SU-DHL-6 (cell line): ENCODE measurements around the gene ASB2.

Experiments used
- H2AFZ ChIP-seq: fragments of 200-600 bp; sonication (generic); 2 replicates; pipeline ENCODE4 v1.6.1; 2014; ENCODE audit warnings: low read depth, mild to moderate bottlenecking, moderate library complexity, mixed read lengths, antibody characterized with exemption, low read length; ENCODE audit not compliant: severe bottlenecking
- H3F3A ChIP-seq: fragments of 200-600 bp; shearing (Covaris generic); 2 replicates; pipeline ENCODE4 v1.6.0; 2016; ENCODE audit warnings: antibody characterized with exemption, mild to moderate bottlenecking; ENCODE audit not compliant: insufficient read depth
- H3K27ac ChIP-seq: fragments of 200-600 bp; sonication (generic); 2 replicates; pipeline ENCODE4 v1.5.1; 2016; ENCODE audit warnings: low read depth, mild to moderate bottlenecking, low read length, moderate library complexity, mixed read lengths
- H3K27me3 ChIP-seq: fragments of 200-600 bp; sonication (generic), shearing (Covaris generic); 2 replicates; pipeline ENCODE4 v1.6.0; 2014; ENCODE audit warnings: mild to moderate bottlenecking, low read length
- H3K36me3 ChIP-seq: fragments of 200-600 bp; sonication (generic); 2 replicates; pipeline ENCODE4 v1.6.1; 2014; ENCODE audit warnings: mild to moderate bottlenecking, low read length, mixed read lengths
- H3K4me2 ChIP-seq: fragments of 300-600, 200-600 bp; shearing (Covaris generic), sonication (generic); 2 replicates; pipeline ENCODE4 v1.6.0; 2014; ENCODE audit warnings: low read length, low read depth, mild to moderate bottlenecking; ENCODE audit not compliant: poor library complexity, severe bottlenecking
- H3K4me3 ChIP-seq: fragments of 200-600 bp; sonication (generic); 2 replicates; pipeline ENCODE4 v1.5.1; 2014; ENCODE audit warnings: antibody characterized with exemption, low read length, mild to moderate bottlenecking, mixed read lengths; ENCODE audit not compliant: insufficient read depth, poor library complexity, severe bottlenecking
- H3K79me2 ChIP-seq: fragments of 200-600 bp; sonication (generic); 2 replicates; pipeline ENCODE4 v1.6.1; 2014; ENCODE audit warnings: mild to moderate bottlenecking, low read length, moderate library complexity; ENCODE audit not compliant: insufficient read depth
- H3K9ac ChIP-seq: fragments of 200-600 bp; sonication (generic); 2 replicates; pipeline ENCODE4 v1.7.0; 2014; ENCODE audit warnings: mild to moderate bottlenecking, low read length
- H3K9me2 ChIP-seq: fragments of 200-600 bp; sonication (generic); replicated peaks from 2 replicates; pipeline ENCODE4 v1.6.1; 2014; ENCODE audit warnings: low read length; ENCODE audit not compliant: insufficient read depth
- H3K9me3 ChIP-seq: fragments of 200-600 bp; sonication (generic); 2 replicates; pipeline ENCODE4 v1.6.1; 2014; ENCODE audit warnings: low read length, mixed read lengths; ENCODE audit not compliant: insufficient read depth
- H4K20me1 ChIP-seq: fragments of 200-600 bp; sonication (generic); 2 replicates; pipeline ENCODE4 v1.6.1; 2014; ENCODE audit warnings: low read depth, mild to moderate bottlenecking, antibody characterized with exemption, low read length, moderate library complexity, mixed read lengths
- EZH2phosphoT487 ChIP-seq: fragments of 200-600 bp; sonication (generic), shearing (Covaris generic); conservative IDR thresholded peaks from 2 replicates; pipeline ENCODE4 v1.6.1; 2018; ENCODE audit warnings: mild to moderate bottlenecking, antibody characterized with exemption, low read length, moderate library complexity, mixed read lengths
- TF ChIP-seq, protein P1 (sequence below): fragments of 200-600 bp; sonication (generic); IDR thresholded peaks from one replicate; pipeline ENCODE4 v1.5.1; 2017; ENCODE audit warnings: antibody characterized with exemption, mild to moderate bottlenecking, low read length, moderate library complexity; ENCODE audit not compliant: insufficient read depth, poor library complexity, severe bottlenecking

The ASB2 gene

DNA sequence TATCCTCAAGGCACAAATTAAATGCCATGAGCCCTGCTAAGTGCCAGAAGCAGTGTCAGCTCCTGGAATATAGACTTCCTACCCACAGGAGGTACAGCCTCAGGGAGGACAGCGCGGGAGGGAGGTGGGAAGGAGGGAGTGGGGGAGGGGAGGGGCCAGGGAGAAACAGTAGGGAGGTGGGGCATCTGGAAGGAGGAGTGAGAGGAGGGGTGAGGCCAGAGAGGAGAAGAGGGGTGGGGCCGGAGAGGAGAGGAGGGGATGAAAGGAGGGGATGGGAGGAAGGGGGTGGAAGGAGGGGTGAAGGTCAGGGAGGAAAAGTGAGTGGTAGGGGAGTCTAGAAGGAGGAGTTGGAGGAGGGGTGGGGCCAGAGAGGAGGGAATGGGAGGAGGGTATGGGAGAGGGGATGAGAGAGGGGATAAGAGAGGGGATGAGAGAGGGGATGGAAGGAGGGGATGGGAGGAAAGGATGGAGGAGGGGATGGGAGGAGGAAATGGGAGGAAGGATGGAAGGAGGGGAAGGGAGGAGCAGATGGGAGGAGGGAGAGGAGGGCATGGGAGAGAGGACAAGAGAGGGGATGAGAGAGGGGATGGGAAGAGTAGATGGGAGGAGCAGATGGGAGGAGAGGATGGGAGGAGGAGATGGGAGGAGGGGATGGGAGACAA lies 11.6 kb upstream of the ASB2 start:
- Histone ChIP-seq H4K20me1 (no peaks in the 10 kb centered on the region), H3K4me3 (no peak overlapping the region), H3F3A (no peaks in the 10 kb centered on the region), H3K9ac (no peak overlapping the region), H3K27me3 (no peaks in the 10 kb centered on the region), H3K27ac (no peak overlapping the region), H2AFZ (no peak overlapping the region), H3K9me2 (no peaks in the 10 kb centered on the region), H3K4me2 (no peak overlapping the region), H3K79me2 (no peaks in the 10 kb centered on the region), H3K36me3 (no peaks in the 10 kb centered on the region), H3K9me3 (no peaks in the 10 kb centered on the region)
- TF ChIP-seq, protein P1, sequence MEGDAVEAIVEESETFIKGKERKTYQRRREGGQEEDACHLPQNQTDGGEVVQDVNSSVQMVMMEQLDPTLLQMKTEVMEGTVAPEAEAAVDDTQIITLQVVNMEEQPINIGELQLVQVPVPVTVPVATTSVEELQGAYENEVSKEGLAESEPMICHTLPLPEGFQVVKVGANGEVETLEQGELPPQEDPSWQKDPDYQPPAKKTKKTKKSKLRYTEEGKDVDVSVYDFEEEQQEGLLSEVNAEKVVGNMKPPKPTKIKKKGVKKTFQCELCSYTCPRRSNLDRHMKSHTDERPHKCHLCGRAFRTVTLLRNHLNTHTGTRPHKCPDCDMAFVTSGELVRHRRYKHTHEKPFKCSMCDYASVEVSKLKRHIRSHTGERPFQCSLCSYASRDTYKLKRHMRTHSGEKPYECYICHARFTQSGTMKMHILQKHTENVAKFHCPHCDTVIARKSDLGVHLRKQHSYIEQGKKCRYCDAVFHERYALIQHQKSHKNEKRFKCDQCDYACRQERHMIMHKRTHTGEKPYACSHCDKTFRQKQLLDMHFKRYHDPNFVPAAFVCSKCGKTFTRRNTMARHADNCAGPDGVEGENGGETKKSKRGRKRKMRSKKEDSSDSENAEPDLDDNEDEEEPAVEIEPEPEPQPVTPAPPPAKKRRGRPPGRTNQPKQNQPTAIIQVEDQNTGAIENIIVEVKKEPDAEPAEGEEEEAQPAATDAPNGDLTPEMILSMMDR, result no peak
- no peak for TF ChIP-seq EZH2phosphoT487

DNA sequence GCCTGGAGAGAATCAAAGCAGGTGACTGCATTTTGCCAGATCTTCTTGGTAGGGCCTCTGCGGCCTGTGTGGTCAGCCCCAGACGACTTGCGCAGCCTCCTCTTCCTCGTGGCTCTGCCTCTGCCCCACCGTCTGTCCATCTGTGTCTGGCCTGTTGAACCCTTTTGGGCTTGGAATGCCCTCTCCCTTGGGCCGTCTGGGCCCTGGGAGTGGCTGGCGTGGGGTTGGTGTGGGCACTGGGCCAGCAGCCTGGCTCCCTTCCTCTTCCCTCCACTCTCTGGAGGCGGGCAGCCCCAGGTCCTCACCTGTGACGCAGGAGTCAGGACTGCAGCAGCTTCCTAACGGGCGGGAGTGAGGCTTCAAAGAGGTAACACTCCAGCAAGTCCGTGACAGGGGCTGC lies 11.0 kb upstream of the ASB2 start:
- TF ChIP-seq, protein P1, result no peak
- TF ChIP-seq EZH2phosphoT487, result no peak
- Histone ChIP-seq H3K9me3 (no peaks in the 10 kb centered on the region), H3K9ac (no peak overlapping the region), H3K4me2 (no peak overlapping the region), H4K20me1 (no peaks in the 10 kb centered on the region), H3K36me3 (no peaks in the 10 kb centered on the region), H2AFZ (no peak overlapping the region), H3K27ac (no peak overlapping the region), H3K4me3 (no peak overlapping the region), H3K9me2 (no peaks in the 10 kb centered on the region), H3K79me2 (no peaks in the 10 kb centered on the region), H3K27me3 (no peaks in the 10 kb centered on the region), H3F3A (no peaks in the 10 kb centered on the region)

DNA sequence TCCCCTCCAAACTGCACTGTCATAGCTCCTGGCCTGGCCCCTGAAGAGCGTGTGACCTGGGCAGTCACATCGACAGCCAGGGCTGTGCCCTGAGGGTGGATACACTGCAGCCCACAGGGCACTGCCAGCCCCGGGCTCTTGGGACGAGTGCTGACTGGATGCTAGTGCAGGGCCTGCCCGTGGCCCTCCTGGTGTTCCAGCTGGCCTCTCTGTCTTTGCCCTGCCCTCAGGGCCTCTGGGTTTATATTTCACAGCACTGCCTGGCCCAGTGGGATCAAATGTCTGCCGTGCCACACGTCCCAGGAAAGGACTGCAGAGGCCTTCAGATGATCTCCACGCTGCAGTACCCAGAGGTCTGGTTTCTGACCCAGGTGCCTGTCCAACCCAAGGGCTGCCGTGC lies 10.6 kb upstream of the ASB2 start:
- Histone ChIP-seq H3K9ac (no peak overlapping the region), H3K4me2 (no peak overlapping the region), H2AFZ (no peak overlapping the region), H3K27ac (no peak overlapping the region), H3K27me3 (no peaks in the 10 kb centered on the region), H3K4me3 (no peak overlapping the region), H3K79me2 (no peaks in the 10 kb centered on the region), H3K36me3 (no peaks in the 10 kb centered on the region), H3K9me2 (no peaks in the 10 kb centered on the region), H3F3A (no peaks in the 10 kb centered on the region), H3K9me3 (no peaks in the 10 kb centered on the region), H4K20me1 (no peaks in the 10 kb centered on the region)
- TF ChIP-seq, protein P1, result no peak
- TF ChIP-seq EZH2phosphoT487, result no peak
